Measurements from ENCODE around the gene RPL18. TPM values are rescaled to one million over a fixed set of nuclear protein-coding genes. Genes with fewer than 3 reads are reported as not detected.

Gene RPL18
- total and polyA plus RNA-seq, 9 of the 15 experiments (the other 6 are each of a cell fraction or from before 2014, with no cell fraction given): 312 to 2,635 (median 1,653) TPM

GRCh38 chr19:48618916-48619691 is at the start of gene RPL18, which contains the start of gene SPHK2 (continued):
- no peak for TF ChIP-seq ZBTB49 (CRISPR knock-in tag; IDR thresholded peaks at IDR 0.05; ENCODE audit: borderline replicate concordance)
- no peak for TF ChIP-seq ZNF174 (CRISPR knock-in tag; IDR thresholded peaks at IDR 0.05)
- no peak for TF ChIP-seq NFATC3 (IDR thresholded peaks at IDR 0.05)
- TF ChIP-seq DACH1 (IDR thresholded peaks at IDR 0.05; ENCODE audit: partially characterized antibody): no peak
- TF ChIP-seq, protein P1, sequence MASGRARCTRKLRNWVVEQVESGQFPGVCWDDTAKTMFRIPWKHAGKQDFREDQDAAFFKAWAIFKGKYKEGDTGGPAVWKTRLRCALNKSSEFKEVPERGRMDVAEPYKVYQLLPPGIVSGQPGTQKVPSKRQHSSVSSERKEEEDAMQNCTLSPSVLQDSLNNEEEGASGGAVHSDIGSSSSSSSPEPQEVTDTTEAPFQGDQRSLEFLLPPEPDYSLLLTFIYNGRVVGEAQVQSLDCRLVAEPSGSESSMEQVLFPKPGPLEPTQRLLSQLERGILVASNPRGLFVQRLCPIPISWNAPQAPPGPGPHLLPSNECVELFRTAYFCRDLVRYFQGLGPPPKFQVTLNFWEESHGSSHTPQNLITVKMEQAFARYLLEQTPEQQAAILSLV (tag; IDR thresholded peaks at IDR 0.05): no peak
- TF ChIP-seq CBFB (CRISPR knock-in tag; IDR thresholded peaks at IDR 0.05): no peak; the same call in 1 of the 2 replicates
- TF ChIP-seq NR2C2 (CRISPR knock-in tag; IDR thresholded peaks at IDR 0.05): no peak; the same call in none of the 2 replicates
- peak; percentile 91 for TF ChIP-seq NR2C2 (tag; IDR thresholded peaks at IDR 0.05)
- TF ChIP-seq PHF21A (IDR thresholded peaks at IDR 0.05; ENCODE audit: borderline replicate concordance, low read depth): 0 out of 2 replicates have a peak, but pooled peaks have one; percentile 38
- TF ChIP-seq, protein P2, sequence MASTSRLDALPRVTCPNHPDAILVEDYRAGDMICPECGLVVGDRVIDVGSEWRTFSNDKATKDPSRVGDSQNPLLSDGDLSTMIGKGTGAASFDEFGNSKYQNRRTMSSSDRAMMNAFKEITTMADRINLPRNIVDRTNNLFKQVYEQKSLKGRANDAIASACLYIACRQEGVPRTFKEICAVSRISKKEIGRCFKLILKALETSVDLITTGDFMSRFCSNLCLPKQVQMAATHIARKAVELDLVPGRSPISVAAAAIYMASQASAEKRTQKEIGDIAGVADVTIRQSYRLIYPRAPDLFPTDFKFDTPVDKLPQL (IDR thresholded peaks at IDR 0.05; ENCODE audit: extremely low read depth, insufficient read length): no peak
- peak; percentile 88 for TF ChIP-seq BRD9 (IDR thresholded peaks at IDR 0.05; ENCODE audit: low read depth, partially characterized antibody)
- TF ChIP-seq SREBF1 (IDR thresholded peaks at IDR 0.05; ENCODE audit: borderline replicate concordance, low read depth, low read length): no peak
- no peak for TF ChIP-seq NCOA1 (IDR thresholded peaks at IDR 0.05; ENCODE audit: low read depth)
- no peak for TF ChIP-seq KAT8 (IDR thresholded peaks at IDR 0.05; ENCODE audit: low read depth)
- TF ChIP-seq PBX2 (CRISPR knock-in tag; IDR thresholded peaks at IDR 0.05; ENCODE audit: low read depth): no peak
- no peak for TF ChIP-seq PBX2 (tag; conservative IDR thresholded peaks at IDR 0.05; ENCODE audit: low read depth)
- no peak for TF ChIP-seq ZNF277 (CRISPR knock-in tag; IDR thresholded peaks at IDR 0.05; ENCODE audit: borderline replicate concordance)
- TF ChIP-seq, protein P3, sequence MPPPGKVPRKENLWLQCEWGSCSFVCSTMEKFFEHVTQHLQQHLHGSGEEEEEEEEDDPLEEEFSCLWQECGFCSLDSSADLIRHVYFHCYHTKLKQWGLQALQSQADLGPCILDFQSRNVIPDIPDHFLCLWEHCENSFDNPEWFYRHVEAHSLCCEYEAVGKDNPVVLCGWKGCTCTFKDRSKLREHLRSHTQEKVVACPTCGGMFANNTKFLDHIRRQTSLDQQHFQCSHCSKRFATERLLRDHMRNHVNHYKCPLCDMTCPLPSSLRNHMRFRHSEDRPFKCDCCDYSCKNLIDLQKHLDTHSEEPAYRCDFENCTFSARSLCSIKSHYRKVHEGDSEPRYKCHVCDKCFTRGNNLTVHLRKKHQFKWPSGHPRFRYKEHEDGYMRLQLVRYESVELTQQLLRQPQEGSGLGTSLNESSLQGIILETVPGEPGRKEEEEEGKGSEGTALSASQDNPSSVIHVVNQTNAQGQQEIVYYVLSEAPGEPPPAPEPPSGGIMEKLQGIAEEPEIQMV (tag; conservative IDR thresholded peaks at IDR 0.05; ENCODE audit: low read depth): no peak

All from K562 (cell line).